ENCODE data around the gene ANGPTL2. TPM values are rescaled to one million over a fixed set of nuclear protein-coding genes. Genes with fewer than 3 reads are reported as not detected.

The ANGPTL2 gene
- total RNA-seq, 1 experiment from 2014 or later = 0.20 TPM

DNA sequence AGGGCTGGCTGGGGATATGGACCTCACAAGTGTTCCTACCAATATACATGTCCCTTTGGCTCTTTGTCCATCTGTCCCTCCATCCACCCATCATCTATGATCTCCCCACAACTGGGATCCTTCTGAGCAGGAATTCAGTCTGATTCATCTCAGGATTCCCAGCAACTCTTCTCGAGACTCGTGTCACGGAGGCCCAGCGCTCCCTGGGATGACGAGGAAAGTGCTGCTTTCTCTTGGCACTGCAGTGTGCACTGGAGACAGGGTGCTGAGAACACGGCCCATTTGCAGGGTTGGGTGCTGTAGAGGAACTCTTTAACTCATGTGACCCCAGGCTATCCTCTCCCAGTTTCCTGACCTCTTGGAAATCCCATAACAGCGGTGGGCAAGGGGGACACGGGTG lies 72.9 kb downstream of the ANGPTL2 start (continued):
- TF ChIP-seq ZNF274 (IDR thresholded peaks at IDR 0.05; ENCODE audit: low read depth, low read length) = no peak
- no peak for TF ChIP-seq EGR1 (IDR thresholded peaks at IDR 0.05; ENCODE audit: low read depth)
- no peak for TF ChIP-seq ELF1 (IDR thresholded peaks at IDR 0.05; ENCODE audit: borderline replicate concordance, low read depth)
- no peak for TF ChIP-seq EZH2 (IDR thresholded peaks at IDR 0.05)
- TF ChIP-seq, protein P1, sequence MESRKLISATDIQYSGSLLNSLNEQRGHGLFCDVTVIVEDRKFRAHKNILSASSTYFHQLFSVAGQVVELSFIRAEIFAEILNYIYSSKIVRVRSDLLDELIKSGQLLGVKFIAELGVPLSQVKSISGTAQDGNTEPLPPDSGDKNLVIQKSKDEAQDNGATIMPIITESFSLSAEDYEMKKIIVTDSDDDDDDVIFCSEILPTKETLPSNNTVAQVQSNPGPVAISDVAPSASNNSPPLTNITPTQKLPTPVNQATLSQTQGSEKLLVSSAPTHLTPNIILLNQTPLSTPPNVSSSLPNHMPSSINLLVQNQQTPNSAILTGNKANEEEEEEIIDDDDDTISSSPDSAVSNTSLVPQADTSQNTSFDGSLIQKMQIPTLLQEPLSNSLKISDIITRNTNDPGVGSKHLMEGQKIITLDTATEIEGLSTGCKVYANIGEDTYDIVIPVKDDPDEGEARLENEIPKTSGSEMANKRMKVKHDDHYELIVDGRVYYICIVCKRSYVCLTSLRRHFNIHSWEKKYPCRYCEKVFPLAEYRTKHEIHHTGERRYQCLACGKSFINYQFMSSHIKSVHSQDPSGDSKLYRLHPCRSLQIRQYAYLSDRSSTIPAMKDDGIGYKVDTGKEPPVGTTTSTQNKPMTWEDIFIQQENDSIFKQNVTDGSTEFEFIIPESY (IDR thresholded peaks at IDR 0.05; ENCODE audit: extremely low read depth, insufficient replicate concordance, low read length) = no peak

DNA sequence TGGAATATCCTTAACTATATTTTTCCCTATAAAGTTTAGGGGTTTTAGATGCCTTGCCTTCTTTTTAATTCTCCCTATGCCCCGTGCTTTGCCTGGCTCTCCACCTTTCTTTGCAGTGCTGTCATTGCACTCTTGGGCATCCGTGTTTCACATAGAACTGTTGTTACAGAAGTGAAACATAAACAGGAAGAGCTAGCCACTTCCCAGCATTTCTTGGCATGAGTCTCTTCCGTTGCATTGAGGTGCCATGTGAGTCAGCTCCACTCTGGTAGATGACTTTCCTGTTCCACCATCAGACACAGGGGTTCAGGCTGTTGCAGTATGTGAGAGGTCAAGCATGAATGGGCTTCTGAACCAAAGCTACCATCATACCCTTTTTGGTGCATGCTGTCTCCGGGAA lies 73.4 kb downstream of the ANGPTL2 start:
- Histone ChIP-seq H3K79me2 (ENCODE audit: insufficient read depth, low read length) (no peaks in the 10 kb centered on the region), H3K27ac (ENCODE audit: low read depth, low read length) (no peak overlapping the region), H3K9me2 (ENCODE audit: insufficient read depth) (no peaks in the 10 kb centered on the region), H3K4me2 (ENCODE audit: low read length) (peak overlapping the region; percentile 29), H2AFZ (ENCODE audit: low read depth, low read length, poor library complexity, severe bottlenecking) (no peak overlapping the region), H3K27me3 (ENCODE audit: insufficient read depth, low read length) (no peaks in the 10 kb centered on the region), H3K4me1 (ENCODE audit: control insufficient read depth in 1 of 2, insufficient read depth in 2 of 2, low read length in 2 of 2) (peaks cover 2 to 13% of the 10 kb centered on the region in 2 experiments; a peak in 3 of 4 replicates), H3K9me3 (ENCODE audit: control insufficient read depth in 1 of 2, insufficient read depth in 1 of 2, low read depth in 1 of 2, low read length in 2 of 2) (no peaks in the 10 kb centered on the region), H3K9ac (ENCODE audit: low read length) (no peak overlapping the region), H3K4me3 (replicated peaks in 1 of 2; ENCODE audit: low read depth in 1 of 2, low read length in 2 of 2) (no peak overlapping the region), H3K36me3 (ENCODE audit: control insufficient read depth in 1 of 2, insufficient read depth in 2 of 2, low read length in 2 of 2) (no peaks in the 10 kb centered on the region), H4K20me1 (ENCODE audit: insufficient read depth) (no peaks in the 10 kb centered on the region)
- intact Hi-C loops (cut with micrococcal nuclease) = no loop called here
- ChIA-PET RAD21 (ENCODE audit: low non-redundant PET in 1 of 2, low total read pairs in 2 of 2, uncharacterized antibody in 2 of 2, unreplicated experiment in 2 of 2) (no interaction called here), POLR2A (no interaction called here), CTCF (no interaction called here)
- no TSS peak for BruUV-seq (replicated peaks)
- TF ChIP-seq, protein P1 (IDR thresholded peaks at IDR 0.05; ENCODE audit: extremely low read depth, insufficient replicate concordance, low read length) = no peak
- peak; percentile 49 for TF ChIP-seq SP1 (IDR thresholded peaks at IDR 0.05; ENCODE audit: low read depth)
- no peak for DNase-seq (ENCODE audit: low read depth, low spot score)
- ATAC-seq = peak; percentile 50

All from HCT116 (cell line).